Mesendoderm (in vitro differentiated cells): Measurements from ENCODE around the gene TRIM56.
"Not testable (repeated sequence)": the region's sequence is repeated elsewhere in the genome, so short reads cannot be mapped to it uniquely, and the experiment has no call there.

ENCODE experiments used
- DNase-seq: peaks from one replicate; pipeline ENCODE4 v3.0.0; 2013
- H2AK5ac ChIP-seq: 2 replicates; pipeline ENCODE4 v1.6.1; 2013; ENCODE audit warnings: low read length, inconsistent platforms
- H2BK120ac ChIP-seq: 2 replicates; pipeline ENCODE4 v1.6.1; 2013; ENCODE audit warnings: low read depth, mild to moderate bottlenecking, low read length, moderate library complexity, mixed read lengths
- H2BK15ac ChIP-seq: replicated peaks from 2 replicates; pipeline ENCODE4 v1.6.1; 2013; ENCODE audit warnings: low read depth, mild to moderate bottlenecking, moderate library complexity
- H2BK5ac ChIP-seq: 2 replicates; pipeline ENCODE4 v1.6.1; 2013; ENCODE audit warnings: low read length, inconsistent platforms
- H3K18ac ChIP-seq: 2 replicates; pipeline ENCODE4 v1.6.1; 2013; ENCODE audit warnings: mild to moderate bottlenecking, low read length, mixed read lengths
- H3K23ac ChIP-seq: one replicate; pipeline ENCODE4 v1.6.1; 2013; ENCODE audit warnings: low read length
- H3K27ac ChIP-seq: 2 replicates; pipeline ENCODE4 v1.5.1; 2013; ENCODE audit warnings: low read depth, mild to moderate bottlenecking, inconsistent platforms, low read length, moderate library complexity
- H3K27me3 ChIP-seq: 2 replicates; pipeline ENCODE4 v1.6.1; 2013; ENCODE audit warnings: low read length, control low read depth, mild to moderate bottlenecking, inconsistent platforms; ENCODE audit not compliant: insufficient read depth, poor library complexity
- H3K36me3 ChIP-seq: 2 replicates; pipeline ENCODE4 v1.6.1; 2013; ENCODE audit warnings: low read length, inconsistent platforms; ENCODE audit not compliant: control insufficient read depth, insufficient read depth
- H3K4ac ChIP-seq: one replicate; pipeline ENCODE4 v1.6.1; 2013; ENCODE audit warnings: low read depth, mild to moderate bottlenecking, low read length, moderate library complexity
- H3K4me1 ChIP-seq: 2 replicates; pipeline ENCODE4 v1.6.1; 2013; ENCODE audit warnings: low read depth, low read length, inconsistent platforms; ENCODE audit not compliant: control insufficient read depth
- H3K4me2 ChIP-seq: 2 replicates; pipeline ENCODE4 v1.6.1; 2013; ENCODE audit warnings: low read length
- H3K4me3 ChIP-seq: 2 replicates; pipeline ENCODE4 v1.5.1; 2013; ENCODE audit warnings: mild to moderate bottlenecking, low read length
- H3K56ac ChIP-seq: one replicate; pipeline ENCODE4 v1.6.1; 2013; ENCODE audit warnings: low read length
- H3K79me1 ChIP-seq: 2 replicates; pipeline ENCODE4 v1.6.1; 2013; ENCODE audit warnings: low read length, inconsistent platforms
- H3K79me2 ChIP-seq: 2 replicates; pipeline ENCODE4 v1.6.1; 2013; ENCODE audit warnings: mild to moderate bottlenecking, low read length; ENCODE audit not compliant: control insufficient read depth, insufficient read depth
- H3K9ac ChIP-seq: 2 replicates; pipeline ENCODE4 v1.6.1; 2013; ENCODE audit warnings: low read length, inconsistent platforms
- H4K5ac ChIP-seq: one replicate; pipeline ENCODE4 v1.6.1; 2013; ENCODE audit warnings: low read length
- H4K8ac ChIP-seq: one replicate; pipeline ENCODE4 v1.6.1; 2013; ENCODE audit warnings: low read depth, mild to moderate bottlenecking, control low read depth, low read length, moderate library complexity
- WGBS: extraction: QIAGEN DNeasy Blood & Tissue Kit; methylation state at CpG from one replicate; pipeline ENCODE4 v1.1.7; 2013; ENCODE audit warnings: low lambda C conversion rate, missing lambda C conversion rate; ENCODE audit not compliant: insufficient coverage; ENCODE audit errors: extremely low coverage; 5-methylcytosine and 5-hydroxymethylcytosine counted together

The TRIM56 gene

GRCh38 chr7:101064176-101064550, 21.1 kb upstream of the TRIM56 start:
- not testable (repeated sequence) for H3K79me2 ChIP-seq, H3K79me1 ChIP-seq, H3K18ac ChIP-seq, H3K9ac ChIP-seq, H3K27me3 ChIP-seq, DNase-seq, H2BK15ac ChIP-seq, H3K27ac ChIP-seq, H3K36me3 ChIP-seq, H4K8ac ChIP-seq, H2AK5ac ChIP-seq, H2BK5ac ChIP-seq, H4K5ac ChIP-seq, H3K4me3 ChIP-seq, H3K4ac ChIP-seq, H3K4me2 ChIP-seq, H2BK120ac ChIP-seq, H3K4me1 ChIP-seq, H3K23ac ChIP-seq, H3K56ac ChIP-seq
- no CpG with 5 or more reads among the region's 9 CpGs for WGBS

- H3K79me2 ChIP-seq, H3K27me3 ChIP-seq, H3K9ac ChIP-seq, H3K79me1 ChIP-seq, H3K23ac ChIP-seq, H2BK120ac ChIP-seq, H2BK5ac ChIP-seq, H3K4me2 ChIP-seq, H3K27ac ChIP-seq, H3K56ac ChIP-seq, H3K18ac ChIP-seq, H4K8ac ChIP-seq, H3K4me3 ChIP-seq, H3K36me3 ChIP-seq, H3K4ac ChIP-seq, H4K5ac ChIP-seq, H2AK5ac ChIP-seq, DNase-seq, H3K4me1 ChIP-seq, H2BK15ac ChIP-seq: not testable (repeated sequence)
- no CpG with 5 or more reads among the region's 3 CpGs for WGBS
Observed at GRCh38 chr7:101065162-101065561, 20.1 kb upstream of the TRIM56 start.

- Histone ChIP-seq H3K27ac (no peak overlapping the region), H2BK5ac (no peak overlapping the region), H3K56ac (no peak overlapping the region), H4K8ac (no peak overlapping the region), H3K79me1 (no peaks in the 10 kb centered on the region), H3K4ac (no peak overlapping the region), H2BK15ac (no peak overlapping the region), H3K23ac (no peak overlapping the region), H2BK120ac (no peak overlapping the region), H3K27me3 (no peaks in the 10 kb centered on the region), H2AK5ac (no peak overlapping the region), H3K4me3 (no peak overlapping the region), H4K5ac (no peak overlapping the region), H3K36me3 (no peaks in the 10 kb centered on the region), H3K18ac (no peak overlapping the region), H3K4me1 (peaks cover 2% of the 10 kb centered on the region), H3K9ac (no peak overlapping the region), H3K79me2 (no peaks in the 10 kb centered on the region), H3K4me2 (no peak overlapping the region)
- peak; percentile 6 for DNase-seq
- no CpG with 5 or more reads among the region's 15 CpGs for WGBS
Observed at GRCh38 chr7:101066141-101066832, 19.0 kb upstream of the TRIM56 start.

- Histone ChIP-seq H2BK5ac (no peak overlapping the region), H2BK120ac (no peak overlapping the region), H2AK5ac (no peak overlapping the region), H3K4ac (no peak overlapping the region), H3K4me1 (peaks cover 2% of the 10 kb centered on the region), H3K18ac (no peak overlapping the region), H4K8ac (no peak overlapping the region), H2BK15ac (no peak overlapping the region), H3K36me3 (no peaks in the 10 kb centered on the region), H3K4me3 (no peak overlapping the region), H3K27me3 (no peaks in the 10 kb centered on the region), H4K5ac (no peak overlapping the region), H3K23ac (no peak overlapping the region), H3K79me1 (no peaks in the 10 kb centered on the region), H3K79me2 (no peaks in the 10 kb centered on the region), H3K9ac (no peak overlapping the region), H3K56ac (no peak overlapping the region), H3K4me2 (no peak overlapping the region), H3K27ac (no peak overlapping the region)
- no CpG with 5 or more reads among the region's 7 CpGs for WGBS
- peak; percentile 41 for DNase-seq
Observed at GRCh38 chr7:101066833-101067177, 18.5 kb upstream of the TRIM56 start.

- no peak overlapping the region for H3K27ac ChIP-seq
- no peak overlapping the region for H3K23ac ChIP-seq
- H3K4me3 ChIP-seq = no peak overlapping the region
- H2AK5ac ChIP-seq = no peak overlapping the region
- H3K4me2 ChIP-seq = no peak overlapping the region
- H3K79me2 ChIP-seq = no peaks in the 10 kb centered on the region
- H2BK120ac ChIP-seq = no peak overlapping the region
- peaks cover 2% of the 10 kb centered on the region for H3K4me1 ChIP-seq
- H3K9ac ChIP-seq = no peak overlapping the region
- no peaks in the 10 kb centered on the region for H3K36me3 ChIP-seq
- H4K8ac ChIP-seq = no peak overlapping the region
- H2BK15ac ChIP-seq = no peak overlapping the region
- H3K27me3 ChIP-seq = no peaks in the 10 kb centered on the region
- H3K79me1 ChIP-seq = no peaks in the 10 kb centered on the region
- WGBS = no CpG with 5 or more reads among the region's 10 CpGs
- H2BK5ac ChIP-seq = no peak overlapping the region
- H3K4ac ChIP-seq = no peak overlapping the region
- no peak overlapping the region for H3K18ac ChIP-seq
- DNase-seq = no peak
- no peak overlapping the region for H3K56ac ChIP-seq
- H4K5ac ChIP-seq = no peak overlapping the region
Observed at GRCh38 chr7:101068401-101068800, 16.9 kb upstream of the TRIM56 start.
